GM21619 (cell line): ENCODE data around the gene FBXO9.

Experiments
- ATAC-seq: cut with Tn5 transposase; IDR thresholded peaks from one replicate; pipeline ENCODE4 v1.9.1; 2021; ENCODE audit not compliant: unreplicated experiment

The FBXO9 gene

DNA sequence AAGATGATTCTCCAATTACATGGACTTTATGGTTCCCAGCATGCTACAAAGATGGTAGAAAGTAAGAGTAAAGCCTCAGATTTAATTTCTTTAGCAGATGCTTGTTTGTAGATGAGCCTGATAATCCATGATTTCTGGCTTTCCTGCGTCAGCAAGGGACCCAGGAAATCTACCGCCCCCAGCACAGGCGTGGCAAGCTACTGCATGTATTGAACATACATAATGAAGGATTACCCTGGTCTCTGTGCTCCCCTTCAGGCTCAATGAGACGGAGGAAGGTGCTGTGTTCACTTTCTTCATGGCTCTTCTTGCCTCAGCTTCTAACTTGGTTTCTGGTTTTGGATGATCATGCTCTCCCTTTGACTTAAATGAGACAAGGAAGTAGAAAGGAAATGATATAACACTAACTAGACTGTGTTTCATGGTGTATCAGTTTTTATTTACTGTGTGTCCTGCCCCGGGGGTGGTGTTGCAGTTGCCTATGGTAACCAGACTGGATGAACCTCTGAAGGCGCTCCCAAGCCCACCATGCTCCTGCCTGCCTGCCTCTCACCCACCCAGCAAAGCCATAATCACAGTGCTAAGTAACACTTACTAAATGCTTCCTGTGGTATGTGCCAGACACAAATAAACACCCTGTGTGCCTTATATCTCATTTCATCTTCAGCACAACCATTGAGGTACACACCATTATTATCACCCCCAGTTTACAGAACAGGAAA is 65.5 kb downstream of the FBXO9 start:
- no peak for ATAC-seq

DNA sequence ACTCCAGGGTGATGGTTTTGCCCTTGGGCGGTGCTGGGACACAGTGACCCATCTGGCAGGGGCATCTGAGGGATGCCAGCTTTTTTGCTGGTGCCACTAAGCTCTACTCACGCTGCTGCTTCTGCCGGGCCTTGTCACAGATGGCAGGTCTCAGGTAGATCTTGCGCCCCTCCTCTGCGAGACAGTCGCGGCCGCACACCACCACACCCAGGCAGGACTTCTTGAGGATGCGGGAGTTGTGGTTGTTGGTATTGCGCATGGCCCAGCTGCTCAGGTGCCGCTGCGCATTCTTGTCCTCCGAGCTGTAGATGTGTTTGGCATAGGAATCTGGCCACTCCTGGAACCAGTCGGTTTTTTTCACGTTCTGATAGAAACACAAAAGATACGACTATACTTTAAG is 68.8 kb downstream of the FBXO9 start:
- ATAC-seq, result no peak

DNA sequence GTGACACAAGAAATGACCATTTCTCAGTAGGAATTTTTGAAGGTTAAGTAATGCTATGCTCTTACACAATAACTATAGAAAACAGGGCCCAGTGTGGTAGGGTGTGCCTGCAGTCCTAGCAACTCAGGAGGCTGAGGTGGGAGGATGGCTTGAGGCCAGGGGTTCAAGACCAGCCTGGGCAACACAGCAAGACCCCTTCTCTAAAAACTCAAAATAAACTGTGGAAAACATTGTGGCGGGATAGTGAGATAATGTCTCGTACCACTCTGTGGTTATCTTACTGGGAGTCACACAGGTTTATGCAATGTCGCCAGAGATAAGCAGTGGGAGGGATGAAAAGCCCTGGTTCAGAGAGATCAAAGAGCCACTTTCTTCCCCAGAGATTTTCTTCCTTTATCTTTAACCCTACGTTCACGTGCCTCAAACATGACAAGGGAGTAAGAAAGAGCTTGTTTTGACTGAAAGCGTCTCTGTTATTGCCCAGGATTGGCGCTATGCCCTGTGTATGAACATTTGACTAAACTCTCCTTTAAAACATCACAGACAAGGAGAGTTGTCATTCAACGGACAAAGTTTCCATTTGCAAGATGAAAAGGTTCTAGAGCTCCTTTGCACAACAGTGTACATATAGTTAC is 69.5 kb downstream of the FBXO9 start:
- ATAC-seq, result no peak

DNA sequence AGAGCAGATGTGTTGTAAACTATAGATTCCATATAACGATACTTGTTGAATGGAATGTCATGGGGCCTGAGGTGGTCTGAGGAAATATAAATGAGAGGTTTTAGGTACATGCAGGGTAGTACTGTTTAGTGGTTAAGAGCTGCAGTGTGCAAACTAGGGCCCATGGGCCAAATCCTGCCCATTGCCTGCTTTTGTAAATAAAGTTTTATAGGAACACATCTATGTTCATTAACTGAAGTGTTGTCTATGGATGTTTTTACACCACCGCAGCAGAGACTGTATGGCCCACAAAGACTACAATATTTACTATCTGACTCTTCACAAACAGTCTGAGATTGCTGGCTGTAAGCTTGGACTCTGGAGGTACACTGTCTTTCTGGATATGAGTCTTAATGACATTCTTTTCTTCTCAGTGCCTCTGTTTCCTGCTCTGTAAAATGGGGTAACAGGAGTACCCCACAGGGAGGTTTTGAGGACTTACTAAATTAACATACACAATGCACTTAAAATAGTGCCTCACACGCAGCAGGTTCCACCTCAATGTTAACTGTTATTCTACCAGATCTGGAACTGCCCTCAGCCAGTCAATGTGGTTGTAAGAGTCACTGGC is 70.9 kb downstream of the FBXO9 start:
- ATAC-seq, result no peak

DNA sequence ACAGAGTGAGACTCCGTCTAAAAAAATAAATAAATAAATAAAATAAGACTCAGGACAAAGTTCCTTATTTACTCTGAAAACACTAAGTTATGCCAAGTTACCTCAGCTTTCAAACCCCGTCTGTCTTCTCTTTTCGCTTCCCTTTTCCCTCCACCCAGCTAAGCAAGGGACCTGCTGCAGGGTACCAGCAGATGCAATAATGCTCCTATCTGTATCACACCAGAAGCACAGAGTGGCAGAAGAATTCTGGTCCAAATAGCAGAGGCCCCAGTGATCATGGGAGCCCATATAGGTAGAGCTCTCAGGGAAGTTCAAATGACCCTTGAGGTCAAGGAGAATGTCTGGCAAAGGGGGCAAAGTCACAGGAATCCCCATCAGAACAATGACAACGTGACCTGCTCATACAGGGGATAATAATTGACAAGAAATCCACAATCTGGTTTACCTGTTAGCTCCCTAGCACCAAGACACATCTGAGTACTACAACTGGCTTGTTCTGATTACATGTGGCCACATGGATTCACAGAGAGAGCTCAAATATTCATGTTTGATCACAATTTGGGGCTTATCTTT is 74.7 kb downstream of the FBXO9 start:
- ATAC-seq, result no peak

DNA sequence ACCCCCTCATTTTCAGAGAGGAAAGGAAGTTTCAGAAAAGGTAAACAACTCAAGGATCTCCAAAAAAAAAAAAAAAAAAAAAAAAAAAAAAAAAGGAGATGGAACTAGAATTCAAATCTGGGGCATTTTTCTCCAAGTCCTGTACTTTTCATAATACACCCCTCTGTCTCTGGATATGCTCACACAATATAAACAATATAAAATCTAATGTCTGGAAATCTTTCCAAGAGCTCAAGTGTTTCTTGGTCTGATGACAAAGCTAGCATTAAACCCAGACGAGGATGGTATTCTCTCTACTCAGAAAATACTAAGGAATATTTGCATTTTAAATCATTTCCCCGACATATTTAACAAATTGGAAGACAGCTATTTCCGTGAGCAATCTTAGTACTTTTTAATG is 77.6 kb downstream of the FBXO9 start:
- no peak for ATAC-seq

DNA sequence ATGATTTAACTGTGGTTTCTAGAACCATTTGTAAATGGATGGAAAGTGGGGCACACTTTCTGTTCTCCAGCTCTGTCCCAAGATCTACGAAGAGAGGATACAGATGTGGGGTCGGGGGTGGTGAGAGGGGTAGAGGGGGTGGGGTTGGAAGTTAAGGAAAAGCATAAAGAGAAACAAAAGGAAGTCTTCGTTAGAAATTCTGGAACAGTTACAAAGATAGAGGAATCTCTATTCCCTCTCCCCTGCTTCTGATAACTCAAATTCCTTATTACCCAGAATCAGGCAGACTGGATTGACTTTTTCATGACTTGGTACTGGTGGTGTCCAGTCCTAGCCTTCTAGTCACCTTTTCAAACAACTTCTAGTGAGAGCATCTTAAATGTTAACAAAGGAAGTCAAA is 78.5 kb downstream of the FBXO9 start:
- no peak for ATAC-seq

DNA sequence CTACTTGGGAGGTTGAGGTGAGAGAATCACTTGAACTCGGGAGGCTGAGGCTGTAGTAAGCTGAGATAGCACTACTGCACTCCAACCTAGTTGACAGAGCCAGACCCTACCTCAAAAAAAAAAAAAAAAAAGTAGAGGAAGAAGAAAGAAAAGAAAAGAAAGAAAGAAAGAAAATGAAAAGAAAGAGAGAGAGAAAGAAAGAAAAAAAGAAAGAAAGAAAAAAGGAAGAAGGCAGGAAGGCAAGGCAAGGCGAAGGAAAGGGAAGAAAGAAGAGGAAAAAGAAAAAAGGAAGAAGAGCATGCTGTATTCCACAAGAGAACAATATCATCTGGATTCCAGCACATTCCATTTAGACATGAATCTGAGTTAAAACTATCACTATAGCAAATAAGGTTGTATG is 79.6 kb downstream of the FBXO9 start:
- ATAC-seq, result no peak

DNA sequence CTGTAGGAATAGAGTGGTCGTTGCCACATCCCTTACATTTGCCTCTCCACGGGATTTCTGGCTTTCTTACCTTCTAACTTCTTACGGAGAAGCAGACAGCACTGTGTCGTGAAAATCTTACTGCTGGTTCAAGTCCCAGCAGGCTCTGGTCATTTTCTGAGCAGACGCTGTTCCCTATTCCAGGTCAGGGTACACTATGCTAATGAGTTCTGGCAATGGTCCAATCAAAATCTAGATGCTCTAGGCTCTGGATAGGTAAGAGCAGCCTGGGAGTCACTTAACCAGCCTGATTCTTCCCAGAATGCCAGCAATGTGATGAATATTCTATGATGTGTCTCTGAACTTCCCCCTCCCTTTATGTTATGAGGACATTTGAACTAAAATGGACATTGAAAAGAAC is 83.5 kb downstream of the FBXO9 start, which contains the start of gene GCM1:
Gene GCM1, minus strand, starts transcription at position 158 of the 400 bp plus-strand sequence. CDS start 3,209 bp downstream, outside the sequence.
- no peak for ATAC-seq
